HepG2 (cell line): ENCODE results near the gene RIMBP2.

ENCODE experiments used
- CEBPB ChIP-seq: IDR thresholded peaks from 2 replicates; pipeline ENCODE4 v1.6.1; 2011; ENCODE audit warnings: low read depth, low read length, improper control_type of control experiment, borderline replicate concordance
- CTCF ChIP-seq: sonication (generic); formaldehyde crosslinking; IDR thresholded peaks from 2 replicates; pipeline ENCODE4 v1.5.0; 2020; ENCODE audit warnings: mild to moderate bottlenecking, missing genetic modification reagents, moderate library complexity
- MAFK ChIP-seq, 2 experiments: IDR thresholded peaks in 1 of 2; conservative IDR thresholded peaks in 1 of 2; 2 replicates each; pipeline ENCODE4 v1.6.1; 2011; ENCODE audit warnings: improper control_type of control experiment in 2 of 2, low read length in 2 of 2
- PBX3 ChIP-seq: sonication (generic); formaldehyde crosslinking; IDR thresholded peaks from 2 replicates; pipeline ENCODE4 v1.8.1; 2023; ENCODE audit warnings: missing genetic modification reagents, inconsistent platforms, borderline replicate concordance
- POLR2AphosphoS5 ChIP-seq: IDR thresholded peaks from 2 replicates; pipeline ENCODE4 v1.6.1; 2012; ENCODE audit warnings: low read depth, low read length
- TBP ChIP-seq: sonication (generic); formaldehyde crosslinking; IDR thresholded peaks from 2 replicates; pipeline ENCODE4 v1.5.0; 2020; ENCODE audit warnings: missing genetic modification reagents
- TF ChIP-seq, protein P1 (sequence below): sonication (generic); formaldehyde crosslinking; IDR thresholded peaks from 2 replicates; pipeline ENCODE4 v1.9.0; 2022; ENCODE audit warnings: missing genetic modification reagents, mild to moderate bottlenecking, borderline replicate concordance
- TF ChIP-seq, protein P2 (sequence below): sonication (generic); formaldehyde crosslinking; IDR thresholded peaks from 2 replicates; pipeline ENCODE4 v1.4.0; 2020; ENCODE audit warnings: missing genetic modification reagents, borderline replicate concordance
- TF ChIP-seq, protein P3 (sequence below): sonication (generic); formaldehyde crosslinking; IDR thresholded peaks from 2 replicates; pipeline ENCODE4 v1.4.0; 2020; ENCODE audit warnings: missing genetic modification reagents

DNA sequence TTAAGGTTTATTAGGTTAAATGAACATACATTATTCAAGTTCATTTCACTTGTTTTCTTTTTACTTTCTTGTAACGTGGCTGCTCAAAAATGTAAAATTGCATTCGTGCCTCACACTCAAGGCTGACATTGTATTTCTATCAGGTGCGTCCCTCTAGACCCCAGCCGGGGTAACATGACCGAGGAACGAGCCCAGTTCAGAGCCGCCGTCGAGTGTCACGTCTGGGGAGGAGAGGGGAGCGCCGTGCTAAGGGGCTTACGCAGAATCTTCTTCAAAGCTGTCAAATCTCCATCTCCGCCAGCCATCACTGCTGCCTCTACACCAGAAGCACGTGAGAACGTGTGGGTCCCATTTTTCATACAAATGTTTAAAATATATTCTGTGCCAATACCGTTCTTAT is 170.6 kb downstream of the RIMBP2 start:
- TF ChIP-seq, protein P1, sequence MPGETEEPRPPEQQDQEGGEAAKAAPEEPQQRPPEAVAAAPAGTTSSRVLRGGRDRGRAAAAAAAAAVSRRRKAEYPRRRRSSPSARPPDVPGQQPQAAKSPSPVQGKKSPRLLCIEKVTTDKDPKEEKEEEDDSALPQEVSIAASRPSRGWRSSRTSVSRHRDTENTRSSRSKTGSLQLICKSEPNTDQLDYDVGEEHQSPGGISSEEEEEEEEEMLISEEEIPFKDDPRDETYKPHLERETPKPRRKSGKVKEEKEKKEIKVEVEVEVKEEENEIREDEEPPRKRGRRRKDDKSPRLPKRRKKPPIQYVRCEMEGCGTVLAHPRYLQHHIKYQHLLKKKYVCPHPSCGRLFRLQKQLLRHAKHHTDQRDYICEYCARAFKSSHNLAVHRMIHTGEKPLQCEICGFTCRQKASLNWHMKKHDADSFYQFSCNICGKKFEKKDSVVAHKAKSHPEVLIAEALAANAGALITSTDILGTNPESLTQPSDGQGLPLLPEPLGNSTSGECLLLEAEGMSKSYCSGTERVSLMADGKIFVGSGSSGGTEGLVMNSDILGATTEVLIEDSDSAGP (CRISPR knock-in tag) = no peak
- TF ChIP-seq PBX3 = no peak
- no peak for TF ChIP-seq POLR2AphosphoS5
- TF ChIP-seq, protein P2, sequence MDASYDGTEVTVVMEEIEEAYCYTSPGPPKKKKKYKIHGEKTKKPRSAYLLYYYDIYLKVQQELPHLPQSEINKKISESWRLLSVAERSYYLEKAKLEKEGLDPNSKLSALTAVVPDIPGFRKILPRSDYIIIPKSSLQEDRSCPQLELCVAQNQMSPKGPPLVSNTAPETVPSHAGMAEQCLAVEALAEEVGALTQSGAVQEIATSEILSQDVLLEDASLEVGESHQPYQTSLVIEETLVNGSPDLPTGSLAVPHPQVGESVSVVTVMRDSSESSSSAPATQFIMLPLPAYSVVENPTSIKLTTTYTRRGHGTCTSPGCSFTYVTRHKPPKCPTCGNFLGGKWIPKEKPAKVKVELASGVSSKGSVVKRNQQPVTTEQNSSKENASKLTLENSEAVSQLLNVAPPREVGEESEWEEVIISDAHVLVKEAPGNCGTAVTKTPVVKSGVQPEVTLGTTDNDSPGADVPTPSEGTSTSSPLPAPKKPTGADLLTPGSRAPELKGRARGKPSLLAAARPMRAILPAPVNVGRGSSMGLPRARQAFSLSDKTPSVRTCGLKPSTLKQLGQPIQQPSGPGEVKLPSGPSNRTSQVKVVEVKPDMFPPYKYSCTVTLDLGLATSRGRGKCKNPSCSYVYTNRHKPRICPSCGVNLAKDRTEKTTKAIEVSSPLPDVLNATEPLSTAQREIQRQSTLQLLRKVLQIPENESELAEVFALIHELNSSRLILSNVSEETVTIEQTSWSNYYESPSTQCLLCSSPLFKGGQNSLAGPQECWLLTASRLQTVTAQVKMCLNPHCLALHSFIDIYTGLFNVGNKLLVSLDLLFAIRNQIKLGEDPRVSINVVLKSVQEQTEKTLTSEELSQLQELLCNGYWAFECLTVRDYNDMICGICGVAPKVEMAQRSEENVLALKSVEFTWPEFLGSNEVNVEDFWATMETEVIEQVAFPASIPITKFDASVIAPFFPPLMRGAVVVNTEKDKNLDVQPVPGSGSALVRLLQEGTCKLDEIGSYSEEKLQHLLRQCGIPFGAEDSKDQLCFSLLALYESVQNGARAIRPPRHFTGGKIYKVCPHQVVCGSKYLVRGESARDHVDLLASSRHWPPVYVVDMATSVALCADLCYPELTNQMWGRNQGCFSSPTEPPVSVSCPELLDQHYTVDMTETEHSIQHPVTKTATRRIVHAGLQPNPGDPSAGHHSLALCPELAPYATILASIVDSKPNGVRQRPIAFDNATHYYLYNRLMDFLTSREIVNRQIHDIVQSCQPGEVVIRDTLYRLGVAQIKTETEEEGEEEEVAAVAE = no peak
- TF ChIP-seq MAFK (conservative IDR thresholded peaks at IDR 0.05 in 1 of 2, IDR thresholded peaks at IDR 0.05 in 1 of 2; ENCODE audit: low read length in 2 of 2) = no peak
- TF ChIP-seq CTCF (CRISPR knock-in tag) = no peak
- TF ChIP-seq, protein P3, sequence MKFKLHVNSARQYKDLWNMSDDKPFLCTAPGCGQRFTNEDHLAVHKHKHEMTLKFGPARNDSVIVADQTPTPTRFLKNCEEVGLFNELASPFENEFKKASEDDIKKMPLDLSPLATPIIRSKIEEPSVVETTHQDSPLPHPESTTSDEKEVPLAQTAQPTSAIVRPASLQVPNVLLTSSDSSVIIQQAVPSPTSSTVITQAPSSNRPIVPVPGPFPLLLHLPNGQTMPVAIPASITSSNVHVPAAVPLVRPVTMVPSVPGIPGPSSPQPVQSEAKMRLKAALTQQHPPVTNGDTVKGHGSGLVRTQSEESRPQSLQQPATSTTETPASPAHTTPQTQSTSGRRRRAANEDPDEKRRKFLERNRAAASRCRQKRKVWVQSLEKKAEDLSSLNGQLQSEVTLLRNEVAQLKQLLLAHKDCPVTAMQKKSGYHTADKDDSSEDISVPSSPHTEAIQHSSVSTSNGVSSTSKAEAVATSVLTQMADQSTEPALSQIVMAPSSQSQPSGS = no peak
- TF ChIP-seq CEBPB = no peak
- TF ChIP-seq TBP (CRISPR knock-in tag) = no peak
